ENCODE measurements around the gene SLC25A45.

Gene SLC25A45

DNA sequence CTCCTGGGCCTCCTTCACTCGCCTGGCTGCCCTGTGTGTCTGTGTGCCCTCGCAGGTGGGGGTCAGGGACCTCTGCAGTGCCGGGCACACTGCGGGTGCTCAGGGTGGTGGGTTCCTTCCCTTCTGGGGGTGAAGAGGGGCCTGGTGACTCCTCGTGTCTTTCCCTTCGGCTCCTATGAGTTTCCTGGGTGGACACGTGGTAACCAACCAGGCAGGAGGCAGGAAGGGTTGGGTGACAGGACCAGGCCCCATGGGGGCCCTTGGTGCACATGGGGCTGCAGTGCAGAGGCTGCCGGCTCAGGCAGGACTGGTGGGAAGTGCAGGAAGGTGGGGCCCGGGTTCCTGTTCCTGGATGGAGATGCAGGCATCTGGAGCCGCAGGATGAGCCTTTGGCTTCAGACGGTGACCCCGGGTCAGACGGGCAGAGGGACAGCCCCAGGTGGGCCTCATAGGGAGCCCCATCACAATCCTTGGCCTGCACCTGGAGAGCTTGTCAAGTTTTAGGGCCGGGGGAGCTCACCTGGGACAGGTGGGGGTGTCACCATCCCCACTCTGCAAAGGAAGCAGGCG is 13.6 kb upstream of the SLC25A45 start:
- no peak for TF ChIP-seq MYC (IDR thresholded peaks at IDR 0.05; ENCODE audit: low read depth, low read length)
- TF ChIP-seq POLR2A (IDR thresholded peaks at IDR 0.05; ENCODE audit: extremely low read depth, insufficient read length) = no peak
- TF ChIP-seq, protein P1, sequence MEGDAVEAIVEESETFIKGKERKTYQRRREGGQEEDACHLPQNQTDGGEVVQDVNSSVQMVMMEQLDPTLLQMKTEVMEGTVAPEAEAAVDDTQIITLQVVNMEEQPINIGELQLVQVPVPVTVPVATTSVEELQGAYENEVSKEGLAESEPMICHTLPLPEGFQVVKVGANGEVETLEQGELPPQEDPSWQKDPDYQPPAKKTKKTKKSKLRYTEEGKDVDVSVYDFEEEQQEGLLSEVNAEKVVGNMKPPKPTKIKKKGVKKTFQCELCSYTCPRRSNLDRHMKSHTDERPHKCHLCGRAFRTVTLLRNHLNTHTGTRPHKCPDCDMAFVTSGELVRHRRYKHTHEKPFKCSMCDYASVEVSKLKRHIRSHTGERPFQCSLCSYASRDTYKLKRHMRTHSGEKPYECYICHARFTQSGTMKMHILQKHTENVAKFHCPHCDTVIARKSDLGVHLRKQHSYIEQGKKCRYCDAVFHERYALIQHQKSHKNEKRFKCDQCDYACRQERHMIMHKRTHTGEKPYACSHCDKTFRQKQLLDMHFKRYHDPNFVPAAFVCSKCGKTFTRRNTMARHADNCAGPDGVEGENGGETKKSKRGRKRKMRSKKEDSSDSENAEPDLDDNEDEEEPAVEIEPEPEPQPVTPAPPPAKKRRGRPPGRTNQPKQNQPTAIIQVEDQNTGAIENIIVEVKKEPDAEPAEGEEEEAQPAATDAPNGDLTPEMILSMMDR (IDR thresholded peaks at IDR 0.05; ENCODE audit: low read depth, low read length) = no peak
- TF ChIP-seq, protein P2, sequence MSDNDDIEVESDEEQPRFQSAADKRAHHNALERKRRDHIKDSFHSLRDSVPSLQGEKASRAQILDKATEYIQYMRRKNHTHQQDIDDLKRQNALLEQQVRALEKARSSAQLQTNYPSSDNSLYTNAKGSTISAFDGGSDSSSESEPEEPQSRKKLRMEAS (IDR thresholded peaks at IDR 0.05; ENCODE audit: low read depth, low read length) = no peak

DNA sequence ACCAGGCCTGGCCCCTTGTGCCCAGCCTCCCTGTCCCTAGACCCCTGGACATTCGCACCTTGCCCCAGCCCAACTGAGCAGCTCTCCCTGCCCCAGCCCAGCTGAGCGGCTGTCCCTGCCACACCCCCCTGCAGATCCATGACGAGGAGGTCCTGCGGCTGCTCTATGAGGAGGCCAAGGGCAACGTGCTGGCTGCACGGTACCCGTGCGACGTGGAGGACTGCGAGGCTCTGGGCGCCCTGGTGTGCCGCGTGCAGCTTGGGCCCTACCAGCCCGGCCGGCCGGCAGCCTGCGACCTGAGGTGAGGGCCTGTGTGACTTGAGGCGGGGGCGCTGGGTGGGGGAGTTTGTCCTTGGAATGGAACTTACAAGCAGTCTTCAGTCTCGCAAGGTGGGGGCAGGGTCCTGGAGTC is 11.7 kb upstream of the SLC25A45 start:
- TF ChIP-seq POLR2A (IDR thresholded peaks at IDR 0.05; ENCODE audit: extremely low read depth, insufficient read length) (no peak), MYC (IDR thresholded peaks at IDR 0.05; ENCODE audit: low read depth, low read length) (no peak)
- TF ChIP-seq, protein P2 (IDR thresholded peaks at IDR 0.05; ENCODE audit: low read depth, low read length) = no peak
- TF ChIP-seq, protein P1 (IDR thresholded peaks at IDR 0.05; ENCODE audit: low read depth, low read length) = no peak
- no peak for DNase-seq (ENCODE audit: low read depth)
- H3K4me3 ChIP-seq (ENCODE audit: low read depth, low read length) = no peak overlapping the region

More for the DNA sequence above, 13.6 kb upstream of the SLC25A45 start:
- H3K4me3 ChIP-seq (ENCODE audit: low read depth, low read length) = no peak overlapping the region
- DNase-seq (ENCODE audit: low read depth) = no peak

DNA sequence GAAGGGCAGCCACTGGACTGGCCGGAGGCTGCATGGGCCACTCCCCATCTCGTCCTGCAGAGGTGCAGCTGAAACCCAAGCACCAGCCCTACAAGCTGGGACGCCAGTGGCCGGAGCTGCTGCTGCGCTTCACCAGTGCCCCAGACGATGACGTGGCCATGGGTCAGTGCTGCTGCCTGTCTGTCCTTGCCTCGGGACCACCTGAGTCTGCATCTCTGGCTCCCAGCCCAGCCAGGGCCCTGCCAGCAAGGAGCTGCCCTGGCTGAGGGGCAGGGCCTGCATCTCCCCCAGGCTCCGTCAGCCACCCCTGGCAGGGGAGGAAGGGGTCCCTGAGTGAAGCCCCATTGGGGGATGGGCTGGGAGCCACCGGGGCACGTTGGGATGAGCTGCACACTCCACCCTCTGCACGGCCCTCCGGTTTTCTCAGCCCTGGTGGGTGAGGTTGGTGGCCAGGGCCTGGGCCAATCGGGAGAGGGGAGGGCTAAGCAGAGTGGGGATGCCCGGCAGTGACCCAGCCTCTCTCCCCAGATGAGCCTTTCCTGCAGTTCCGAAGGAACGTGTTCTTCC is 11.2 kb upstream of the SLC25A45 start:
- no peak overlapping the region for H3K4me3 ChIP-seq (ENCODE audit: low read depth, low read length)
- TF ChIP-seq, protein P2 (IDR thresholded peaks at IDR 0.05; ENCODE audit: low read depth, low read length) = no peak
- TF ChIP-seq, protein P1 (IDR thresholded peaks at IDR 0.05; ENCODE audit: low read depth, low read length) = no peak
- TF ChIP-seq POLR2A (IDR thresholded peaks at IDR 0.05; ENCODE audit: extremely low read depth, insufficient read length) (no peak), MYC (IDR thresholded peaks at IDR 0.05; ENCODE audit: low read depth, low read length) (no peak)
- DNase-seq (ENCODE audit: low read depth) = no peak

DNA sequence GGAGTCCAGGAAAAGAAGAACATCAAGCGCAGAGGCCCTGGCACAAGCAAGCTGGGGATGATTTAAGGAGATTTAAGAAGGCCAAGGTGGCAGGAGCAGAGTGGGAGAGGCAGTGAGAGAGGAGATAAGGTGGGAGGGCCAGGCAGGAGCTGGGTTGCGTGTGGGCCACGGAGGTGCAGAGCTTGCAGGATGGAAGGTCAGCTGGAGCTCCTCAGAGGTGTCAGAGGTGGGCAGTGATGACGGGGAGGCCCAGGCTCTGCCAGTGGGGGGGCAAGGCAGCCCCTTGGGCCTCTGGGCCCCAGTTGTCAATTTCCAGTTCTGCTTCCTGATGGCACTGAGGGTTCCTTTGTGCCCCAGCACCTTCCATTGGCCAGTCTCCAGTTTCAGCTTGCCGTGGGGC is 10.5 kb upstream of the SLC25A45 start:
- TF ChIP-seq MYC (IDR thresholded peaks at IDR 0.05; ENCODE audit: low read depth, low read length) (no peak), POLR2A (IDR thresholded peaks at IDR 0.05; ENCODE audit: extremely low read depth, insufficient read length) (no peak)
- TF ChIP-seq, protein P2 (IDR thresholded peaks at IDR 0.05; ENCODE audit: low read depth, low read length) = no peak
- TF ChIP-seq, protein P1 (IDR thresholded peaks at IDR 0.05; ENCODE audit: low read depth, low read length) = no peak
- no peak for DNase-seq (ENCODE audit: low read depth)
- H3K4me3 ChIP-seq (ENCODE audit: low read depth, low read length) = no peak overlapping the region

DNA sequence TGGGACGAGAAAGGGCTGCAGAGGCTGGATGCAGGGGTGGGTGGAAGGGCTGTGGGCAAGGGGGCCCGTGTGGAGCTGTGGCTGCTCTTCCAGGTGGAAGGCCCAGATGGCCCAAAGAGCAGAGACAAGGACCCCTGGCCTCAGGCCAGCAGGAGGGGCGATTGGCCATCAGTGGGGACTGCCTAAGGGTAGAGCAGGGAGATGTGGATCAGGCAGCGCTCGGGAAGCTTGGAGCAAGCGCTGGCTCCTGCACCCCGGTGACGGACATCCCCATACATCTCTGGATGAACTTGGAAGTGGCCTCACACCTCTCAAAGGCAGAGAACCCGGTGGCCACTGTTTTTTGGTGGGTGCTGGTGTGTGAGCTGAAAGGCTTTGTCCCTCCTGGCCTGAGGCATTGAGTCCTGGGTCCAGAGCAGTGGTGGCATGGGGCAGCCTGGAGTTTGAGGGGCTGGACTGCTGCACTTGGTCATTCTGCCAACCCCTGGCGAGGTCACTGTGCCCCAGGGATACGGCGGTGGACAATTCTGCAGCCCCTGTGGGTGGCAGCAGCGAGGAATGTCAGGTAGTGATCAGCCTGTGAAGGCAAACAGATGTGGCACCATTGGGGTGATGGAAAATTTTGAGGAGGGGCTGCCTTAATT is 9.9 kb upstream of the SLC25A45 start:
- no peak for DNase-seq (ENCODE audit: low read depth)
- H3K4me3 ChIP-seq (ENCODE audit: low read depth, low read length) = no peak overlapping the region
- TF ChIP-seq, protein P1 (IDR thresholded peaks at IDR 0.05; ENCODE audit: low read depth, low read length) = no peak
- TF ChIP-seq POLR2A (IDR thresholded peaks at IDR 0.05; ENCODE audit: extremely low read depth, insufficient read length) = no peak
- no peak for TF ChIP-seq MYC (IDR thresholded peaks at IDR 0.05; ENCODE audit: low read depth, low read length)
- TF ChIP-seq, protein P2 (IDR thresholded peaks at IDR 0.05; ENCODE audit: low read depth, low read length) = no peak

Data from NB4 (cell line).